ENCODE results near the gene PLEK. TPM values are rescaled to one million over a fixed set of nuclear protein-coding genes. Genes with fewer than 3 reads are reported as not detected.

Gene PLEK
- total and polyA plus RNA-seq, 2 experiments from 2014 or later: 0.92 to 0.93 TPM

DNA sequence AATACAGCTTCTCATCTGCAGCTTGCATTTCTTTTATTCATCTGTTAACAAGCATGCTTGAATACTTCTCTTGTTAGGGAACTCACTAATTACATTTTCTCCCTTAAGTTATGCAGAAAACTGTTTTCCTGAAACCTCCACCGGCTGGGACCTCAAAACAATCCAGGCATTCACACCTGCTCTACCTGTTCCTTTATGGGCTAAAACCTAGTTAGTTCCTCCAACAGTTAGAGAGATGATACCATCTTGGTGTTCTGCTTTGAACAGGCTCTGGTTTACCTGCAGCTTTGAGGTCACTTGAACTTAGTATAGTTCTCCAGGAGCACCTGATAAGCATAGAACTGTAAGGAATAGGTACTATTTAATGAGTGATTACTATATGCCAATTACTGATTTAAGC is 6.1 kb downstream of the PLEK start:
- no peak overlapping the region for H2AFZ ChIP-seq
- H3K36me3 ChIP-seq (replicated peaks; ENCODE audit: insufficient read depth, low read depth): no peaks in the 10 kb centered on the region

DNA sequence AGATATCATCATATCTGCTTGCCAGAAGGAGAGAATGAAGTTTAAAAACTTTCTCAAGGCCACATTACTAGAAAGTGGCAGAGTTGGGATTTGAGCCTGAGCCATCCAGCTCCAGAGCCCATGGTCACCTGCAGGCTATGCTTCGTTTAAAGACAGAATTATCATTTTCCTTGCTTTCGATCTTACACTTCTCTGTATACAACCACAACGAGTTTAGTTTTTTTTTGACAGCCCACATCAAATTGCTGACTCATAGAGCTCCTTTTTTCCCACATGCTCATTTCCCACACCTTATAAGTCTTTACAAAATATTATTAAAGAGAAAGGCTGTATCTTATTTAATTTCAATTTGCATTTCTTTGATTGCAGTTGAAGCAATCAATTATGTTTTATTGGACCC is 6.5 kb downstream of the PLEK start:
- no peaks in the 10 kb centered on the region for H3K79me2 ChIP-seq
- H3K4me1 ChIP-seq (ENCODE audit: insufficient read depth): no peaks in the 10 kb centered on the region
- DNase-seq (ENCODE audit: low spot score): no peak
- H3K4me2 ChIP-seq: no peak overlapping the region
- no peak overlapping the region for H3K4me3 ChIP-seq
- TF ChIP-seq EZH2 (IDR thresholded peaks at IDR 0.05; ENCODE audit: borderline replicate concordance): no peak
- TF ChIP-seq EZH2phosphoT487 (IDR thresholded peaks at IDR 0.05; ENCODE audit: low read depth, severe bottlenecking, unreplicated experiment): no peak
- TF ChIP-seq, protein P1, sequence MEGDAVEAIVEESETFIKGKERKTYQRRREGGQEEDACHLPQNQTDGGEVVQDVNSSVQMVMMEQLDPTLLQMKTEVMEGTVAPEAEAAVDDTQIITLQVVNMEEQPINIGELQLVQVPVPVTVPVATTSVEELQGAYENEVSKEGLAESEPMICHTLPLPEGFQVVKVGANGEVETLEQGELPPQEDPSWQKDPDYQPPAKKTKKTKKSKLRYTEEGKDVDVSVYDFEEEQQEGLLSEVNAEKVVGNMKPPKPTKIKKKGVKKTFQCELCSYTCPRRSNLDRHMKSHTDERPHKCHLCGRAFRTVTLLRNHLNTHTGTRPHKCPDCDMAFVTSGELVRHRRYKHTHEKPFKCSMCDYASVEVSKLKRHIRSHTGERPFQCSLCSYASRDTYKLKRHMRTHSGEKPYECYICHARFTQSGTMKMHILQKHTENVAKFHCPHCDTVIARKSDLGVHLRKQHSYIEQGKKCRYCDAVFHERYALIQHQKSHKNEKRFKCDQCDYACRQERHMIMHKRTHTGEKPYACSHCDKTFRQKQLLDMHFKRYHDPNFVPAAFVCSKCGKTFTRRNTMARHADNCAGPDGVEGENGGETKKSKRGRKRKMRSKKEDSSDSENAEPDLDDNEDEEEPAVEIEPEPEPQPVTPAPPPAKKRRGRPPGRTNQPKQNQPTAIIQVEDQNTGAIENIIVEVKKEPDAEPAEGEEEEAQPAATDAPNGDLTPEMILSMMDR (IDR thresholded peaks at IDR 0.05; ENCODE audit: poor library complexity): no peak
- 88% methylated on average over 3 of the region's 3 CpGs for WGBS (ENCODE audit: low lambda C conversion rate, missing lambda C conversion rate)
- no peaks in the 10 kb centered on the region for H3K9me3 ChIP-seq (ENCODE audit: low read depth)
- no peaks in the 10 kb centered on the region for H3K9me2 ChIP-seq (replicated peaks; ENCODE audit: insufficient read depth)
- H4K20me1 ChIP-seq (ENCODE audit: insufficient read depth, poor library complexity, severe bottlenecking): no peaks in the 10 kb centered on the region
- no peak overlapping the region for H3K27ac ChIP-seq
- H2AFZ ChIP-seq: no peak overlapping the region
- peaks cover 7% of the 10 kb centered on the region for H3K27me3 ChIP-seq
- no peaks in the 10 kb centered on the region for H3K36me3 ChIP-seq (replicated peaks; ENCODE audit: insufficient read depth, low read depth)

More for the DNA sequence above, 6.1 kb downstream of the PLEK start:
- H3K4me3 ChIP-seq: no peak overlapping the region
- H3K79me2 ChIP-seq: no peaks in the 10 kb centered on the region
- H3K27me3 ChIP-seq: peaks cover 7% of the 10 kb centered on the region
- no peaks in the 10 kb centered on the region for H4K20me1 ChIP-seq (ENCODE audit: insufficient read depth, poor library complexity, severe bottlenecking)
- TF ChIP-seq EZH2phosphoT487 (IDR thresholded peaks at IDR 0.05; ENCODE audit: low read depth, severe bottlenecking, unreplicated experiment): no peak
- TF ChIP-seq EZH2 (IDR thresholded peaks at IDR 0.05; ENCODE audit: borderline replicate concordance): no peak
- TF ChIP-seq, protein P1 (IDR thresholded peaks at IDR 0.05; ENCODE audit: poor library complexity): no peak
- H3K4me1 ChIP-seq (ENCODE audit: insufficient read depth): no peaks in the 10 kb centered on the region
- H3K9me3 ChIP-seq (ENCODE audit: low read depth): no peaks in the 10 kb centered on the region
- no peak overlapping the region for H3K27ac ChIP-seq
- WGBS (ENCODE audit: low lambda C conversion rate, missing lambda C conversion rate): 47% methylated on average over 1 of the region's 1 CpG
- no peak overlapping the region for H3K4me2 ChIP-seq
- H3K9me2 ChIP-seq (replicated peaks; ENCODE audit: insufficient read depth): no peaks in the 10 kb centered on the region
- no peak for DNase-seq (ENCODE audit: low spot score)

DNA sequence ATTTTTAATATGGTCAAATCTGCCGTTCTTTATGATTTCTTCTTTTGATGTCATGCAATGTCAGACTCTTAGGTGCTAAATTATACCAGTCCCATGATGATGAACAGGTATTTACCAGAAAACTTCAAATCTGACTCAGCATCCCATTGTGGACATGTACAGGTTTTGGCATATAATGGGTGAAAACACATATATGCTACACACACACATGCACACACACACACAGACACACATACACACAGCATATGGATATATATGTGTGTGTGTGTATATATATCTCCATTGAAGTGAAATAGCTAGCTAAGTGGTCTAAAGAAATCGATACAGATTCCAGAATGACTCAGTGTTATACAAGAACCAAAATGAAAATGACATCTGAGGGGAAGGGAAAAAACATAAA is 7.4 kb downstream of the PLEK start:
- no peak for DNase-seq (ENCODE audit: low spot score)
- no peak overlapping the region for H3K4me3 ChIP-seq
- no peak overlapping the region for H3K27ac ChIP-seq
- H3K9me2 ChIP-seq (replicated peaks; ENCODE audit: insufficient read depth): no peaks in the 10 kb centered on the region
- WGBS (ENCODE audit: low lambda C conversion rate, missing lambda C conversion rate): 82% methylated on average over 2 of the region's 2 CpGs
- peaks cover 7% of the 10 kb centered on the region for H3K27me3 ChIP-seq
- H2AFZ ChIP-seq: no peak overlapping the region
- no peak overlapping the region for H3K4me2 ChIP-seq
- no peaks in the 10 kb centered on the region for H3K4me1 ChIP-seq (ENCODE audit: insufficient read depth)
- no peaks in the 10 kb centered on the region for H4K20me1 ChIP-seq (ENCODE audit: insufficient read depth, poor library complexity, severe bottlenecking)
- no peaks in the 10 kb centered on the region for H3K79me2 ChIP-seq
- TF ChIP-seq EZH2phosphoT487 (IDR thresholded peaks at IDR 0.05; ENCODE audit: low read depth, severe bottlenecking, unreplicated experiment): no peak
- TF ChIP-seq, protein P1 (IDR thresholded peaks at IDR 0.05; ENCODE audit: poor library complexity): no peak
- TF ChIP-seq EZH2 (IDR thresholded peaks at IDR 0.05; ENCODE audit: borderline replicate concordance): no peak
- no peaks in the 10 kb centered on the region for H3K36me3 ChIP-seq (replicated peaks; ENCODE audit: insufficient read depth, low read depth)
- H3K9me3 ChIP-seq (ENCODE audit: low read depth): no peaks in the 10 kb centered on the region

DNA sequence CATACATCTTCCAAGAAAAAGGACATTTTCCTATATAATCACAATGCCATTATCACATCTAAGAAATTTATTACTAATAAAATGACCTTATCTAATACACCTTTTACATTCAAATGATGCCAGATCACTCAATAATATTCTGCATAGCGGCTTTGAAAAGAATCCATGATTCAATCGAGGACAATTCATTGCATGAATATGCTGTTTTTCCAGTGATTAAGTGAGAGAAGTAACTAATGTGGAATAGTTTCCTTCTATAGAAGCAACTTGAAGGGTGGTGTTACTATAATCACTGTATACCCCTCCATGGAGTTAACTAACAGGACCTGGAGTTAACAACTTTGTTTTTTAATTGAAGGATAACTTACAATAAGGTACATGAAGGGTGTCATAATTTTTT is 9.1 kb downstream of the PLEK start:
- Histone ChIP-seq H4K20me1 (ENCODE audit: insufficient read depth, poor library complexity, severe bottlenecking) (no peaks in the 10 kb centered on the region), H3K4me1 (ENCODE audit: insufficient read depth) (no peaks in the 10 kb centered on the region), H3K9me3 (ENCODE audit: low read depth) (no peaks in the 10 kb centered on the region), H2AFZ (no peak overlapping the region), H3K79me2 (no peaks in the 10 kb centered on the region), H3K27me3 (peaks cover 7% of the 10 kb centered on the region), H3K36me3 (replicated peaks; ENCODE audit: insufficient read depth, low read depth) (no peaks in the 10 kb centered on the region), H3K27ac (no peak overlapping the region), H3K4me3 (no peak overlapping the region), H3K4me2 (no peak overlapping the region), H3K9me2 (replicated peaks; ENCODE audit: insufficient read depth) (no peaks in the 10 kb centered on the region)
- DNase-seq (ENCODE audit: low spot score): no peak
- TF ChIP-seq EZH2phosphoT487 (IDR thresholded peaks at IDR 0.05; ENCODE audit: low read depth, severe bottlenecking, unreplicated experiment) (no peak), EZH2 (IDR thresholded peaks at IDR 0.05; ENCODE audit: borderline replicate concordance) (no peak)
- TF ChIP-seq, protein P1 (IDR thresholded peaks at IDR 0.05; ENCODE audit: poor library complexity): no peak
- 95% methylated on average over 2 of the region's 2 CpGs for WGBS (ENCODE audit: low lambda C conversion rate, missing lambda C conversion rate)

Data from hepatocyte (in vitro differentiated cells).